GM21529 (cell line): ENCODE measurements around the gene SLC16A12.
"Not testable (repeated sequence)": the region's sequence is repeated elsewhere in the genome, so short reads cannot be mapped to it uniquely, and the experiment has no call there.

Source experiments
- ATAC-seq: cut with Tn5 transposase; IDR thresholded peaks from one replicate; pipeline ENCODE4 v1.9.1; 2021; ENCODE audit not compliant: unreplicated experiment

The SLC16A12 gene

GRCh38 chr10:89474452-89474851, 60.9 kb downstream of the SLC16A12 start:
- no peak for ATAC-seq

DNA sequence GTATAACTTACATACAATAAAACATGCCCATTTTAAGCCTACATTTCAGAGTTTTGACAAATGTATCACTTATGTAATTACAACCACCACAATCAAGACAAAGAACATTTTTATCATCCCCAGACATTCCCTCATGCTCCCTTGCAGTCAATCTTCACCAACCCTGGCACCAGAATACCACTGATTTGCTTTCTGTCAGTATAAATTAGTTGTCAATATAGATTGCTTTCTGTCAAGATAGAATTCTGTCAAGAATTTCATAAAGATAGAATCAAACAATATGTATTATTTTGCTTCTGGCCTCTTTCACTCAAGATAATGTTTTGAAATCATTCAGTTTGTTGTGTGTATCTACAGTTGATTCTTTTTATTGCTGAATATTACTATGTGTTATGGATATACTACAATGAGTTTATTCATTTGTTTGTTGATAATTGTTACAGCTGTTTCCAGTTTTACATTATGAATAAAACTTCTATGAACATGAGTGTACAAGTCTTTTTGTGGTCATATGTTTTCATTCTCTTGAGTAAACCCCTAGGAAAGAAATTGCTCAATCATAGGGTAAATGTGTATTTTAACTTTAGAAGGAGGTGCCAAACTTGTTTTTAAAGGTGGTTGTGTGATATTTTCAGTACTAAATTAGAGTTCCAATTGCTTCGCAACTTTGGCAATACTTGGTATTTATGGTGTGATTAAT, 64.1 kb downstream of the SLC16A12 start:
- no peak for ATAC-seq

- no peak for ATAC-seq
Observed at GRCh38 chr10:89470628-89471027, 64.8 kb downstream of the SLC16A12 start.

DNA sequence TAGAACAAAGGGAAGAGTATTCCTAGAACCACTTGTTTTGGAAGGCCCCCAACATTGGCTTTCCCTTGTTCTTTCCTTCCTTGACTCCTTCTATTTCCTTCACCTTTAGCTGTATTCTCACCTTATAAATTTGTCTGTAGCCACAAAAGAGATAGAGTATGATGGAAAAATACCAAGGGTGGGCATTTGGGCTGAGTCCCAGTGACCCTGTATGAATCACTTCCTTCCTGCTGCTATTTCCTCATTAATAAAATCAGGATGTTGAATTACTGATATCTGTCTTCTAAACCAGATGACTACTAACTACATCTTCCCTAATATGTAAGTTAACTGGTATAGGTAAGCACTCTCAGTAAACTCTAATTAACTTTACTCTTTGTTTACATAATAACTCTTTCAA, 65.9 kb downstream of the SLC16A12 start:
- no peak for ATAC-seq

DNA sequence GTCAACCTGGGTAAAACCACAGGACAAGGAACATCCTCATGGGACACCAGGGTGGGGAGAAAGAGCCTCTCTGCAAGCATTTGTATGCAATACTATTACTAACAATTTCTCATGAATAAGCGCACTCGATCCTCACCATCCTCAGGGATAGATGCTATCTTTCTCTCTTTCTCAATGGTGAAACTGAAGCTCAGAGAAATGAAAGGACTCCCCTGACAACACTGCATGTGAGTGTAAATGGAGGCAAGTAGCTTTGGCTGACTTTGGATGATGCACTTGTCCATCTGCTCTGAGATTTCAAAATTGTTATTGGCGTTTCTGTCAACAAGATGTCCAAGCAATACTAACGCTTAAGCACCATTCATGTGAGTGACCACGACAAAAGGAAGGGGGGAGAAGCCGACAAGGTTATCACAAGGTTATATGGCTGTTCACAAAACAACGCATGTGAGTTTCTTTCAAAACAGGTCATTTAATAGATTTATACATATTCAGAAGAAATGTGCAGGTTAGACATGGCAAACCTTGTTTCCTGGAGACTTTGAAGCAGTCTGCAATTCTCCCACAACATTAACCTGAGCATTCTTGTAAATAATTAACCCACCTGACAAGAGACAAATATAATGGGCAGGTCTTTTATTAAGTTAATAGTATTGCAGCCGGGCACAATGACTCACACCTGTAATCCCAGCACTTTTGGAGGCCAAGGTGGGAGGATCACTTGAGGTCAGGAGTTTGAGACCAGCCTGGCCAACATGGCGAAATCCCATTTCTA, 67.0 kb downstream of the SLC16A12 start:
- no peak for ATAC-seq

- ATAC-seq, result no peak
Observed at GRCh38 chr10:89466599-89467035, 68.8 kb downstream of the SLC16A12 start.

- ATAC-seq, result no peak
Observed at GRCh38 chr10:89465196-89465595, 70.2 kb downstream of the SLC16A12 start.

DNA sequence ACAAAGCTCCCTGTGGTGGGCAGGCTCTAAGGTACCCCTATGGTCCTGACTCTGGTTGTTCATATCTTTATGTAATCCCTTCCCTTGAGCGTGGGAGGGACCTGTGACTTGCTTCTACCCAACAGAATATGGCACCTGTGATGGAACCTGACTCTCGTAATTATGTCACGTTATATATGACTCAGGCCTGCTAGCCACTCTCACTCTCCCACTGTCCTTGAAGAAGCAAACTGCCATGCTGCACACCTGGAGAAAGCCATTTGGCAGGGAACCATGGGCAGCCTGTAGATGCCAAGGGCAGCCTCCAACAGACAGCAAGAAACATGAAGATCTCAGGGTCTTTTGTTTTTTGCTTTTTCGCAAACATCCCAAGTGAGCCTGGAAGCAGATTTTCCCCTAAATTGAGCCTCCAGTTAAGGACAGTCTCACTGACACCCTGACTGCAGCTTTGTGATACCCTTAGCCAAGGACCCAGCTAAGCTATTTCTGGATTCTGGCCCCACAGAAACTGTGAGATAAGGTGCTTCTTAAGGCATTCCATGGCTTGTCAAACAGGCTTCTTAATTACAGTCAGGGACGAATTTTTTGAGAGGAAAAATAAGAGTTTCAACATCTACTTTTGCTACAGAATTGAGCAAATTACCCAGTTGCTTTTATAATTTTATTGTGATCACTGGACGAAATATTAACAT, 71.4 kb downstream of the SLC16A12 start:
- ATAC-seq, result no peak

- no peak for ATAC-seq
Observed at GRCh38 chr10:89458784-89459183, 76.6 kb downstream of the SLC16A12 start.

GRCh38 chr10:89458291-89458690, 77.1 kb downstream of the SLC16A12 start:
- ATAC-seq, result no peak

DNA sequence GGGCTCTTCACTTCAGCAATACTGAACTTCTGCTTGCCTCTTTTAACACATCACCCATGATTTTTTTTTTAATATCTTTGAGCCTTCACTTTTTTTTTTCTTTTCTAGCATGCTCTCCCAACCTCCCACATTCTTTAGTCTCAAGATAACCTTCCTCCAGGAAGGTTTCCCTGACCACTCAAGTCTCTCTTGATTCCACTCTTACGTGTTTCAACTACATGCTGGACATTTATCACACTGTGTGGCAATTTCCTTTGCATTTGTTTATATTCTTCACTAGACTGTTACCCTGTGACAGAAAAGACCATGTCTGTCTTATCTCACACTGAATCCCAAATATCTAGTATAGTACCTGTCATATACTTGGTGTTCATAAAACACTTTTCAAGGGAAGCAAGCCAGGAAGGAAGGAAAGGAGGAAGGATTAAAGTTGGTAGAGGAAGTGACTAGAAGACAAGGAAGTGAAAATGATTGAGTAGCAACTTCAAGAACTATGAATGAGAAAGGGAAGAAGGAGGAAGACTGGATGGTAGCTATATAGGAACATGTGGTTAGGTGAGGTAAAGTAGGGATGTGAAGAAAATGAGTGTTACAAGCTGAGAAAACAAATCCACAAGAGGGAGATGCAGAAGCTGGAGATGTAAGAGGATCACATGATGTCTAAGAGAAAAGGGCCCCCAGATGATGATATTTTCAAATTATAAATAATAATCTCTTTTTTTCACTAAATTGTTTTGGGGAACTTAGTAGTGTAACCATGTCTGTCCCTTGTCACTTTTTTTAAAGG, 80.6 kb downstream of the SLC16A12 start:
- no peak for ATAC-seq

DNA sequence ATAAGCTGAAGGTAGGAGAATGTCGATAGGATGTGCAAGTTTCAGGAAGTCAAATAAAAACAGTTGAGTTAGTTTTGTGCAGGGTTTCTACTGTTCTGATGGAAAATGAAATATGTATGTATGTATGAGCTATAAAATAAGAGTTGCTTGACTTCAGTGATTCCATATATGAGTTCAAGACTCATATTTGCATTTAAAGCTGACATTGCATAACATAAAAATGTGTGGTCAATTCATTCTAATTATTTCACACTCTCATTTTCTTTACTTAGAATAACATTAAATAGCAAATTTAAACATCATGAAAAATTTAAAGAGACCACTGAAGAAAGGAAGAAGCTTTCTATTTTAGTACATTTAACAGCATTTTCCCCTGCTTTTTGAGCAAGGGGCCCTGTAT, 83.2 kb downstream of the SLC16A12 start:
- ATAC-seq, result no peak

- no peak for ATAC-seq
Observed at GRCh38 chr10:89450901-89451300, 84.5 kb downstream of the SLC16A12 start.

GRCh38 chr10:89444819-89445218, 90.6 kb downstream of the SLC16A12 start:
- ATAC-seq, result not testable (repeated sequence)

GRCh38 chr10:89442289-89442688, 93.1 kb downstream of the SLC16A12 start:
- no peak for ATAC-seq

GRCh38 chr10:89440226-89441009, 95.0 kb downstream of the SLC16A12 start:
- no peak for ATAC-seq

DNA sequence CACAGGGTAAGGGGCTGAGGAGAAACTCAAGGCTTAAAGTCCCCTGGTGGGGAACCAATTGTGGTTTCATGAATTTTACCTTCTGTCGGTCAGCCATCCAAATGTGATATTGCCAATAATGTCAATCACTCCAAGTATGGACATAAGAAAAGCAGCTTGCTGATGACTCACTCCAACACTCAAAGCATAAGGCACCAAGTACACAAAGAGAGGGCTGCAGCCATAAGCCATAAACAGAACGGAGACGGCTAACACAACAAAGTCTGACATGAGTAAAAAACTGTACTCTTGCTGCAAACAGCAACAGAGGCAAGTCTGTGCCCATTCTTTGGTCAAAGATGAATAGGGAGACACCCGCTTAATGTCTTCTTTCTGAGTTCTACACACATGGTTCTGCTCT, 96.9 kb downstream of the SLC16A12 start:
- no peak for ATAC-seq

GRCh38 chr10:89431977-89432376, 103.4 kb downstream of the SLC16A12 start:
- ATAC-seq, result no peak

GRCh38 chr10:89428877-89429276, 106.5 kb downstream of the SLC16A12 start:
- ATAC-seq, result no peak

DNA sequence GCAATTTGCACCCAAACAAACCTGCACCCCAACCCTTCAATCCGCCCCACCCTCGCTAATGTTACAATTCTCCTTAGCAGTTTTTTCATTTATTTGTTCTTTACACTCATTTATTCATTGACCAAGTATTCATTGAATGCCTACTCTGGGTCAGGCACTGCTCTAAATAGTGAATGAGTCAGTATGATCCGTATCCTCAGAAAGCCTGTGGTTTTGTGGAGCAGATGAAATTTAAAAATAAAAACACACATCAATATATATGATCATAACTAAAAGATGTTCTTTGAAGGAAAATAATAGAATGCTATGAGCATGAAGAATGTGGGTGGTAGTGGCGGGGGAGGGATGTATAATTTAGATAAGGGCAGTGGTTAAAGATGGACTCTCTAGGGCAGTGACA, 107.8 kb downstream of the SLC16A12 start:
- no peak for ATAC-seq
